ENCODE data around the gene MTHFSD.

Gene MTHFSD

GRCh38 chr16:86545481-86545880, 9.6 kb downstream of the MTHFSD start:
- DNase-seq (no peak), ATAC-seq (ENCODE audit: insufficient read depth, low read depth) (no peak)
- H3K27me3 ChIP-seq (ENCODE audit: insufficient read depth, low read length, poor library complexity), result no peaks in the 10 kb centered on the region
- H3K36me3 ChIP-seq (ENCODE audit: insufficient read depth, low read length), result peaks cover 53% of the 10 kb centered on the region
- no peak overlapping the region for H3K9ac ChIP-seq (ENCODE audit: low read depth, low read length)
- no peak for TF ChIP-seq EZH2 (IDR thresholded peaks at IDR 0.05; ENCODE audit: borderline replicate concordance, low read depth, low read length, severe bottlenecking)
- no peak for TF ChIP-seq CTCF (IDR thresholded peaks at IDR 0.05; ENCODE audit: borderline replicate concordance, extremely low read depth, low read length, poor library complexity, severe bottlenecking)
- H3K4me2 ChIP-seq (ENCODE audit: insufficient read depth, low read length), result no peak overlapping the region
- no peaks in the 10 kb centered on the region for H4K20me1 ChIP-seq (ENCODE audit: insufficient read depth, low read length)
- H3K79me2 ChIP-seq (ENCODE audit: insufficient read depth, low read length), result no peaks in the 10 kb centered on the region
- no peaks in the 10 kb centered on the region for H3K4me1 ChIP-seq (ENCODE audit: insufficient read depth, low read length)
- H3K27ac ChIP-seq (ENCODE audit: low read length), result no peak overlapping the region
- H2AFZ ChIP-seq (ENCODE audit: low read depth, low read length), result no peak overlapping the region
- H3K4me3 ChIP-seq (ENCODE audit: low read depth in 1 of 2, low read length in 2 of 2), result no peak overlapping the region
- H3K9me3 ChIP-seq (ENCODE audit: insufficient read depth, low read length, severe bottlenecking), result no peaks in the 10 kb centered on the region

GRCh38 chr16:86542756-86543750, 12.0 kb downstream of the MTHFSD start:
- H3K9ac ChIP-seq (ENCODE audit: low read depth, low read length), result no peak overlapping the region
- no peak overlapping the region for H3K4me2 ChIP-seq (ENCODE audit: insufficient read depth, low read length)
- no peak for TF ChIP-seq EZH2 (IDR thresholded peaks at IDR 0.05; ENCODE audit: borderline replicate concordance, low read depth, low read length, severe bottlenecking)
- no peak for TF ChIP-seq CTCF (IDR thresholded peaks at IDR 0.05; ENCODE audit: borderline replicate concordance, extremely low read depth, low read length, poor library complexity, severe bottlenecking)
- H3K27ac ChIP-seq (ENCODE audit: low read length), result no peak overlapping the region
- ATAC-seq (ENCODE audit: insufficient read depth, low read depth) (no peak), DNase-seq (no peak)
- H3K9me3 ChIP-seq (ENCODE audit: insufficient read depth, low read length, severe bottlenecking), result no peaks in the 10 kb centered on the region
- peaks cover 60% of the 10 kb centered on the region for H3K36me3 ChIP-seq (ENCODE audit: insufficient read depth, low read length)
- no peaks in the 10 kb centered on the region for H3K27me3 ChIP-seq (ENCODE audit: insufficient read depth, low read length, poor library complexity)
- H3K4me1 ChIP-seq (ENCODE audit: insufficient read depth, low read length), result no peaks in the 10 kb centered on the region
- H2AFZ ChIP-seq (ENCODE audit: low read depth, low read length), result no peak overlapping the region
- H4K20me1 ChIP-seq (ENCODE audit: insufficient read depth, low read length), result no peaks in the 10 kb centered on the region
- H3K4me3 ChIP-seq (ENCODE audit: low read depth in 1 of 2, low read length in 2 of 2), result no peak overlapping the region
- no peaks in the 10 kb centered on the region for H3K79me2 ChIP-seq (ENCODE audit: insufficient read depth, low read length)

- H2AFZ ChIP-seq (ENCODE audit: low read depth, low read length), result no peak overlapping the region
- TF ChIP-seq EZH2 (IDR thresholded peaks at IDR 0.05; ENCODE audit: borderline replicate concordance, low read depth, low read length, severe bottlenecking) (no peak), CTCF (IDR thresholded peaks at IDR 0.05; ENCODE audit: borderline replicate concordance, extremely low read depth, low read length, poor library complexity, severe bottlenecking) (no peak)
- no peak overlapping the region for H3K4me3 ChIP-seq (ENCODE audit: low read depth in 1 of 2, low read length in 2 of 2)
- no peaks in the 10 kb centered on the region for H4K20me1 ChIP-seq (ENCODE audit: insufficient read depth, low read length)
- peaks cover 59% of the 10 kb centered on the region for H3K36me3 ChIP-seq (ENCODE audit: insufficient read depth, low read length)
- ATAC-seq (ENCODE audit: insufficient read depth, low read depth) (no peak), DNase-seq (no peak)
- H3K4me1 ChIP-seq (ENCODE audit: insufficient read depth, low read length), result no peaks in the 10 kb centered on the region
- no peak overlapping the region for H3K27ac ChIP-seq (ENCODE audit: low read length)
- H3K9ac ChIP-seq (ENCODE audit: low read depth, low read length), result no peak overlapping the region
- H3K27me3 ChIP-seq (ENCODE audit: insufficient read depth, low read length, poor library complexity), result no peaks in the 10 kb centered on the region
- no peaks in the 10 kb centered on the region for H3K79me2 ChIP-seq (ENCODE audit: insufficient read depth, low read length)
- no peak overlapping the region for H3K4me2 ChIP-seq (ENCODE audit: insufficient read depth, low read length)
- H3K9me3 ChIP-seq (ENCODE audit: insufficient read depth, low read length, severe bottlenecking), result no peaks in the 10 kb centered on the region
Measured at GRCh38 chr16:86541560-86541959, 13.5 kb downstream of the MTHFSD start.

All from DND-41 (cell line).